Measurements from ENCODE around the gene ZNHIT3. TPM values are rescaled to one million over a fixed set of nuclear protein-coding genes. Genes with fewer than 3 reads are reported as not detected.

The ZNHIT3 gene
- total and polyA plus RNA-seq, 10 donors, result 24.2 to 58.0 (median 36.0) TPM

- Histone ChIP-seq H3K27me3 (replicated peaks in 1 of 7) (peaks cover 0 to 56% (median 17%) of the 10 kb centered on the region in 7 donors), H3K36me3 (no peaks in the 10 kb centered on the region), H3K4me1 (peaks cover 0 to 3% (median 0%) of the 10 kb centered on the region in 6 donors), H3K27ac (no peak overlapping the region), H3K9me3 (no peaks in the 10 kb centered on the region), H3K4me3 (no peak overlapping the region)
- intact Hi-C loops (cut with DNase I; ENCODE audit: low total_unique reads), result no loop called here
- DNase-seq, result no peak
- WGBS, 5 donors, result 88 to 97% (median 94%) methylated on average over 2 to 5 of the region's 5 CpGs
- no peak for TF ChIP-seq POLR2AphosphoS5 (IDR thresholded peaks at IDR 0.05)
- TF ChIP-seq, protein P1, sequence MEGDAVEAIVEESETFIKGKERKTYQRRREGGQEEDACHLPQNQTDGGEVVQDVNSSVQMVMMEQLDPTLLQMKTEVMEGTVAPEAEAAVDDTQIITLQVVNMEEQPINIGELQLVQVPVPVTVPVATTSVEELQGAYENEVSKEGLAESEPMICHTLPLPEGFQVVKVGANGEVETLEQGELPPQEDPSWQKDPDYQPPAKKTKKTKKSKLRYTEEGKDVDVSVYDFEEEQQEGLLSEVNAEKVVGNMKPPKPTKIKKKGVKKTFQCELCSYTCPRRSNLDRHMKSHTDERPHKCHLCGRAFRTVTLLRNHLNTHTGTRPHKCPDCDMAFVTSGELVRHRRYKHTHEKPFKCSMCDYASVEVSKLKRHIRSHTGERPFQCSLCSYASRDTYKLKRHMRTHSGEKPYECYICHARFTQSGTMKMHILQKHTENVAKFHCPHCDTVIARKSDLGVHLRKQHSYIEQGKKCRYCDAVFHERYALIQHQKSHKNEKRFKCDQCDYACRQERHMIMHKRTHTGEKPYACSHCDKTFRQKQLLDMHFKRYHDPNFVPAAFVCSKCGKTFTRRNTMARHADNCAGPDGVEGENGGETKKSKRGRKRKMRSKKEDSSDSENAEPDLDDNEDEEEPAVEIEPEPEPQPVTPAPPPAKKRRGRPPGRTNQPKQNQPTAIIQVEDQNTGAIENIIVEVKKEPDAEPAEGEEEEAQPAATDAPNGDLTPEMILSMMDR (IDR thresholded peaks at IDR 0.05 in 8 of 11, conservative IDR thresholded peaks at IDR 0.05 in 3 of 11), result no peak
- TF ChIP-seq POLR2A (IDR thresholded peaks at IDR 0.05), result no peak
Observed at GRCh38 chr17:36459045-36459444, 27.4 kb upstream of the ZNHIT3 start.

DNA sequence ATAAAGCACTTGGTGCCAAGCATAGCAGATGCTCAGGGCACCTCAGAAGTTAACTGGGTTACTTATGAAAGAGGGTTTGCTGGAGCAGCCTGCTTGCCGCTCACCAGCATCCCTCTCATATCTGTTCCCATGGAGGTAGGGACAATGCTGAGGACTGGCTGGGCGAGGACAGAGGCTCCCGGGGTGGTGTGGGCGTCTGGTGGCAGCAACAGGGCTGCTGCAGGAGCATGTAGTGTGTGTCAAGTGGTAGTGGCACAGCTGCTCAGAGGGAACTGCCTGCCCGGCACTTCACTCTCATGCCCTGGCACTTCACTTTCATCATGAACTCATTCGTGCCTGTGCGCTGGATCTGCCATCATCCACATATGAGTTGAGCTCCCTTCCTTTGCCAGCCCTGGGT lies 26.9 kb upstream of the ZNHIT3 start:
- no peaks in the 10 kb centered on the region for H3K9me3 ChIP-seq
- DNase-seq, result no peak
- TF ChIP-seq POLR2A (IDR thresholded peaks at IDR 0.05), result no peak
- TF ChIP-seq, protein P1 (IDR thresholded peaks at IDR 0.05 in 8 of 11, conservative IDR thresholded peaks at IDR 0.05 in 3 of 11), result no peak
- TF ChIP-seq POLR2AphosphoS5 (IDR thresholded peaks at IDR 0.05), result no peak
- peaks cover 0 to 3% (median 0%) of the 10 kb centered on the region in 6 donors for H3K4me1 ChIP-seq
- no peak overlapping the region for H3K27ac ChIP-seq
- H3K36me3 ChIP-seq, result no peaks in the 10 kb centered on the region
- no peak overlapping the region for H3K4me3 ChIP-seq
- WGBS, 5 donors, result 63 to 81% (median 74%) methylated on average over 6 to 7 of the region's 7 CpGs
- intact Hi-C loops (cut with DNase I; ENCODE audit: low total_unique reads), result no loop called here
- H3K27me3 ChIP-seq (replicated peaks in 1 of 7), result peaks cover 0 to 62% (median 22%) of the 10 kb centered on the region in 7 donors

DNA sequence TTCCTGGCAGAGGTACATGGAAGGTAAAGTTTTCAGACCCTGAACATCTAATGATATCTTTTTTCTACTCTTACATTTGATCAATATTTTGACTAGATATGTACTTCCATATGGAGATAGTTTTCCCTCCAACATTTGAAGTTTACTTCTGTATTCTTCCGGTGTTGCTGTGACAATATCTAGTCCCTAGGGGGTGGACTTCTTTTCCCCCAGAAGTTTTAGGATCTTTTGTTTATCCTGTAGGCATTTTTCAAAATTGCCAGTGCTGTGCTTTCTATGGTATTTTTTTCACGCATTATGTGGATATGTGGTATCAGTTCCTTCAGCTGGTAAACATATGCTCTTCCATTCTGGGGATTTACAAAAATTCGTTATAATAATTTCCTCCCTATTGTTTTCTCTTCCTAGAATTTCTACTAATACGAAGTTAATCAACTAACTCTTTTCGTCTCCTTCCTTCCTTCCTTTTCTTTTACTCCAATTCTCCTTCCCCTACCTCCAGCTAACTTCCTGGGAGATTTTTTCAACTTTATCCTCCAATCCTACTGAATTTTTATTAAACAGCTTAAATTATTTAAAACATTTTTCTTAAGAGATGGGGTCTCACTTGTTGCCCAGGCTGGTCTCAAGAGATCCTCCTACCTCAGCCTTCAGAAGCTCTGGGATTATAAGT lies 26.1 kb upstream of the ZNHIT3 start:
- intact Hi-C loops (cut with DNase I; ENCODE audit: low total_unique reads), result no loop called here
- 50 to 61% (median 58%) methylated on average over 5 of the region's 5 CpGs for WGBS, 5 donors
- no peak overlapping the region for H3K4me3 ChIP-seq
- H3K4me1 ChIP-seq, result peaks cover 0 to 3% (median 0%) of the 10 kb centered on the region in 6 donors
- H3K27ac ChIP-seq, result no peak overlapping the region
- DNase-seq, result no peak
- peaks cover 0 to 70% (median 30%) of the 10 kb centered on the region in 7 donors for H3K27me3 ChIP-seq (replicated peaks in 1 of 7)
- no peaks in the 10 kb centered on the region for H3K9me3 ChIP-seq
- no peak for TF ChIP-seq POLR2AphosphoS5 (IDR thresholded peaks at IDR 0.05)
- TF ChIP-seq, protein P1 (IDR thresholded peaks at IDR 0.05 in 8 of 11, conservative IDR thresholded peaks at IDR 0.05 in 3 of 11), result no peak
- no peak for TF ChIP-seq POLR2A (IDR thresholded peaks at IDR 0.05)
- H3K36me3 ChIP-seq, result no peaks in the 10 kb centered on the region

DNA sequence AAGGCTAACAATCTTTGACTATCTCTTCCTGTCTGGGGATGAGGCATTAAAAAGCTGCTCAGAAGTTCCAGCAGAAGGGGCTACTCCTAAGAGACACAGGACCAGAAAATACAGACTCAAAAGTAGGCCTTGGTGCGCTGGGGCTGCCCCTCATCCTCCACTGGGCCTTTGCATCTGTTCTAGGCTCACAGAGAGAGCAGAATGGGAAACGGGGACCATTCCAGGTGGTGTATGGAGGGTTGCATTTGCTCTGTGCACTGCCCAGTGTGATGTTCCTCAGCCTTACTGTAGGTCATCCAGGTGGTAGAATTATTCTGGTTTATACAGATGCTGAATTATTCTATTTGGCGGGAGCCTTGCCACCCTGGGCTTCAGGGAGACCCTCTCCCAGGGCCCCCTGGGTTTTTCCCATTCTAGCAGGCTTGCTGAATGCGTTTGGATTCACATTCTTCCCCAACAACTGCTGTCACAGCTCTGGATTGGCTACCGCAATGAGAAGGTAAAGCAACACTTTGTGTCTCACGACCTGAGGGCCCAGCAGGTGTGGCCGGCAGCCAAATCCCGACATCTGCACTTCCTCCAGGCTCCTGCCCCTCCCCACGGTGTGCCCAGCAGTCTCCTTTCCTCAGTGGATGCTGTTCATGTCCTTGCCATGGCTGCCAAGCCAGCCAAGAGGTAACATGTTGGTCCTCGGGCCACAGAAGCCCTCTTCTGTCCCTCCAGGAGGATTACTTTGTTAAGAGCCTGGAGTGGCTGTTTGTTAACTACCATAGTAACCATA lies 25.0 kb upstream of the ZNHIT3 start:
- DNase-seq, result no peak
- Histone ChIP-seq H3K9me3 (no peaks in the 10 kb centered on the region), H3K36me3 (no peaks in the 10 kb centered on the region), H3K4me3 (no peak overlapping the region), H3K27ac (no peak overlapping the region), H3K4me1 (peaks cover 0 to 3% (median 0%) of the 10 kb centered on the region in 6 donors), H3K27me3 (replicated peaks in 1 of 7) (peaks cover 0 to 79% (median 33%) of the 10 kb centered on the region in 7 donors)
- no peak for TF ChIP-seq POLR2AphosphoS5 (IDR thresholded peaks at IDR 0.05)
- TF ChIP-seq, protein P1 (IDR thresholded peaks at IDR 0.05 in 8 of 11, conservative IDR thresholded peaks at IDR 0.05 in 3 of 11), result no peak
- no peak for TF ChIP-seq POLR2A (IDR thresholded peaks at IDR 0.05)
- WGBS, 5 donors, result 51 to 61% (median 59%) methylated on average over 10 of the region's 10 CpGs
- intact Hi-C loops (cut with DNase I; ENCODE audit: low total_unique reads), result no loop called here

Data from spleen (tissue), 11 donors.